ENCODE measurements around the gene ACSF3.

DNA sequence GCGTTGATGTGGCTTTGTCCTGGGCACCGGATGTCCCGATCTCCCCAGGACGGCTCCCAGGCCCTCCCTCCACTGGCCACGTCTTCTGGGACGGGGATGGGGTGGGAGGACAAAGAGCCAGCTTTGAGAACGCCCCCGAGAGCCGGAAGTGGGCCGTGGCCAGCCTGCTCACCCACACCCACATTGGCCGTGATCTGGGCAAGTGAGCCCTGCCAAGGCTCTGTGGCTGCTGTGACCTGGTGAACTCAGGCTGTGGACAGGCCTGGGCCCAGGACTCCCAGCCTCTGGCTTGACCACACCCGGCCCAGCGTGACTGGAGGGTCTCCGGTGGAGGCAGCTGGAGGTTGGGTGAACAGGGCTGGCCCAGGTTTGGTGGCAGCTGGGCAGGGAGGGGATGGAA lies 81.2 kb downstream of the ACSF3 start:
- TF ChIP-seq, protein P1, sequence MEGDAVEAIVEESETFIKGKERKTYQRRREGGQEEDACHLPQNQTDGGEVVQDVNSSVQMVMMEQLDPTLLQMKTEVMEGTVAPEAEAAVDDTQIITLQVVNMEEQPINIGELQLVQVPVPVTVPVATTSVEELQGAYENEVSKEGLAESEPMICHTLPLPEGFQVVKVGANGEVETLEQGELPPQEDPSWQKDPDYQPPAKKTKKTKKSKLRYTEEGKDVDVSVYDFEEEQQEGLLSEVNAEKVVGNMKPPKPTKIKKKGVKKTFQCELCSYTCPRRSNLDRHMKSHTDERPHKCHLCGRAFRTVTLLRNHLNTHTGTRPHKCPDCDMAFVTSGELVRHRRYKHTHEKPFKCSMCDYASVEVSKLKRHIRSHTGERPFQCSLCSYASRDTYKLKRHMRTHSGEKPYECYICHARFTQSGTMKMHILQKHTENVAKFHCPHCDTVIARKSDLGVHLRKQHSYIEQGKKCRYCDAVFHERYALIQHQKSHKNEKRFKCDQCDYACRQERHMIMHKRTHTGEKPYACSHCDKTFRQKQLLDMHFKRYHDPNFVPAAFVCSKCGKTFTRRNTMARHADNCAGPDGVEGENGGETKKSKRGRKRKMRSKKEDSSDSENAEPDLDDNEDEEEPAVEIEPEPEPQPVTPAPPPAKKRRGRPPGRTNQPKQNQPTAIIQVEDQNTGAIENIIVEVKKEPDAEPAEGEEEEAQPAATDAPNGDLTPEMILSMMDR (IDR thresholded peaks at IDR 0.05): no peak
- no peak for TF ChIP-seq POLR2AphosphoS5 (IDR thresholded peaks at IDR 0.05; ENCODE audit: low read depth, low read length)
- TF ChIP-seq, protein P2, sequence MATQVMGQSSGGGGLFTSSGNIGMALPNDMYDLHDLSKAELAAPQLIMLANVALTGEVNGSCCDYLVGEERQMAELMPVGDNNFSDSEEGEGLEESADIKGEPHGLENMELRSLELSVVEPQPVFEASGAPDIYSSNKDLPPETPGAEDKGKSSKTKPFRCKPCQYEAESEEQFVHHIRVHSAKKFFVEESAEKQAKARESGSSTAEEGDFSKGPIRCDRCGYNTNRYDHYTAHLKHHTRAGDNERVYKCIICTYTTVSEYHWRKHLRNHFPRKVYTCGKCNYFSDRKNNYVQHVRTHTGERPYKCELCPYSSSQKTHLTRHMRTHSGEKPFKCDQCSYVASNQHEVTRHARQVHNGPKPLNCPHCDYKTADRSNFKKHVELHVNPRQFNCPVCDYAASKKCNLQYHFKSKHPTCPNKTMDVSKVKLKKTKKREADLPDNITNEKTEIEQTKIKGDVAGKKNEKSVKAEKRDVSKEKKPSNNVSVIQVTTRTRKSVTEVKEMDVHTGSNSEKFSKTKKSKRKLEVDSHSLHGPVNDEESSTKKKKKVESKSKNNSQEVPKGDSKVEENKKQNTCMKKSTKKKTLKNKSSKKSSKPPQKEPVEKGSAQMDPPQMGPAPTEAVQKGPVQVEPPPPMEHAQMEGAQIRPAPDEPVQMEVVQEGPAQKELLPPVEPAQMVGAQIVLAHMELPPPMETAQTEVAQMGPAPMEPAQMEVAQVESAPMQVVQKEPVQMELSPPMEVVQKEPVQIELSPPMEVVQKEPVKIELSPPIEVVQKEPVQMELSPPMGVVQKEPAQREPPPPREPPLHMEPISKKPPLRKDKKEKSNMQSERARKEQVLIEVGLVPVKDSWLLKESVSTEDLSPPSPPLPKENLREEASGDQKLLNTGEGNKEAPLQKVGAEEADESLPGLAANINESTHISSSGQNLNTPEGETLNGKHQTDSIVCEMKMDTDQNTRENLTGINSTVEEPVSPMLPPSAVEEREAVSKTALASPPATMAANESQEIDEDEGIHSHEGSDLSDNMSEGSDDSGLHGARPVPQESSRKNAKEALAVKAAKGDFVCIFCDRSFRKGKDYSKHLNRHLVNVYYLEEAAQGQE (IDR thresholded peaks at IDR 0.05; ENCODE audit: insufficient read depth in 1 of 2, low read depth in 2 of 2, low read length in 1 of 2): no peak

Data from Panc1 (cell line).